Keratinocyte (primary cell): ENCODE data around the gene GRIA3. TPM values are rescaled to one million over a fixed set of nuclear protein-coding genes. Genes with fewer than 3 reads are reported as not detected.

Experiments used
- DNase-seq: peaks from one replicate; pipeline ENCODE4 v3.0.0-alpha.2; 2011; ENCODE audit warnings: low read depth, missing footprints, low spot score
- FAIRE-seq: peaks from 2 replicates; lab custom pipeline; 2011; peaks lifted over from hg19 to GRCh38; lab: Jason Lieb, UNC
- H2AFZ ChIP-seq: 2 replicates; pipeline ENCODE4 v1.6.0; 2012; ENCODE audit warnings: low read length, control low read depth, inconsistent platforms; ENCODE audit not compliant: control insufficient read depth
- H3K27ac ChIP-seq: 2 replicates; pipeline ENCODE4 v1.5.1; 2011; ENCODE audit warnings: low read length; ENCODE audit not compliant: control insufficient read depth, insufficient read depth
- H3K27me3 ChIP-seq: 3 replicates; pipeline ENCODE4 v1.6.0; 2011; ENCODE audit warnings: low read length; ENCODE audit not compliant: control insufficient read depth, insufficient read depth; ENCODE audit errors: extremely low read depth
- H3K36me3 ChIP-seq, 2 experiments: 2 replicates in 1 of 2; 3 replicates in 1 of 2; pipeline ENCODE4 v1.5.1; 2011; ENCODE audit warnings: low read length in 2 of 2, mild to moderate bottlenecking in 1 of 2; ENCODE audit not compliant: control insufficient read depth in 2 of 2, insufficient read depth in 2 of 2; ENCODE audit errors: extremely low read depth in 1 of 2
- H3K4me1 ChIP-seq: 3 replicates; pipeline ENCODE4 v1.5.1; 2011; ENCODE audit warnings: low read length; ENCODE audit not compliant: control insufficient read depth, insufficient read depth; ENCODE audit errors: extremely low read depth
- H3K4me2 ChIP-seq: 3 replicates; pipeline ENCODE4 v1.6.0; 2011; ENCODE audit warnings: low read depth, low read length; ENCODE audit not compliant: control insufficient read depth, insufficient read depth; ENCODE audit errors: extremely low read depth
- H3K4me3 ChIP-seq, 3 experiments: fragments of 200-600 bp in 1 of 3; sonication (generic) in 1 of 3; 2 replicates in 2 of 3; 3 replicates in 1 of 3; pipeline ENCODE4 v1.5.1; 2011 to 2016; ENCODE audit warnings: low read length in 3 of 3, mild to moderate bottlenecking in 3 of 3, control low read depth in 2 of 3, inconsistent platforms in 1 of 3, low read depth in 1 of 3, mixed read lengths in 1 of 3, mixed run types in 1 of 3, moderate library complexity in 1 of 3; ENCODE audit not compliant: control insufficient read depth in 2 of 3, insufficient read depth in 2 of 3; ENCODE audit errors: extremely low read depth in 1 of 3
- H3K79me2 ChIP-seq: 2 replicates; pipeline ENCODE4 v1.6.0; 2012; ENCODE audit warnings: low read length; ENCODE audit not compliant: control insufficient read depth, insufficient read depth
- H3K9ac ChIP-seq: 3 replicates; pipeline ENCODE4 v1.6.0; 2011; ENCODE audit warnings: low read length; ENCODE audit not compliant: control insufficient read depth, insufficient read depth; ENCODE audit errors: extremely low read depth
- H3K9me1 ChIP-seq: 3 replicates; pipeline ENCODE4 v1.6.0; 2011; ENCODE audit warnings: low read length; ENCODE audit not compliant: control insufficient read depth, insufficient read depth; ENCODE audit errors: extremely low read depth
- H3K9me3 ChIP-seq: 2 replicates; pipeline ENCODE4 v1.5.1; 2012; ENCODE audit warnings: low read depth, low read length; ENCODE audit not compliant: control insufficient read depth
- H4K20me1 ChIP-seq: 3 replicates; pipeline ENCODE4 v1.6.0; 2011; ENCODE audit warnings: low read length; ENCODE audit not compliant: control insufficient read depth, insufficient read depth; ENCODE audit errors: extremely low read depth
- EZH2 ChIP-seq: IDR thresholded peaks from one replicate; pipeline ENCODE4 v1.6.1; 2012; ENCODE audit warnings: inconsistent platforms, mild to moderate bottlenecking, low read length, moderate library complexity
- dilution Hi-C: fragments of 300-500 bp; cut with MboI; formaldehyde crosslinking; loops from one replicate; pipeline ENCODE4 v1.7.0; 2020; ENCODE audit warnings: low sequenced_read_pairs; ENCODE audit not compliant: extremely low pct_ligation_motif_present
- polyA plus RNA-seq, 5 experiments: library from polyadenylated mRNA; depleted of rRNA in 3 of 5; stranded (reverse) in 3 of 5; stranded (forward) in 1 of 5; unstranded in 1 of 5; fragments of >200 nt; gene quantifications; 1 replicate in 1 of 5; 2 replicates in 3 of 5; 3 replicates in 1 of 5; pipeline versions ENCODE4 v1.2.1 to v1.2.3, GENCODE V29; 2011 to 2012; ENCODE audit warnings: missing spikeins in 2 of 5, low read depth in 1 of 5, low replicate concordance in 1 of 5
- TF ChIP-seq, protein P1 (sequence below), 3 experiments: IDR thresholded peaks in 1 of 3; conservative IDR thresholded peaks in 1 of 3; optimal IDR thresholded peaks in 1 of 3; 2 replicates in 2 of 3; 3 replicates in 1 of 3; pipeline versions ENCODE3 to v1.5.1; 2011; ENCODE audit warnings: low read length in 3 of 3, mild to moderate bottlenecking in 3 of 3, moderate library complexity in 2 of 3, control low read depth in 1 of 3, inconsistent platforms in 1 of 3; ENCODE audit not compliant: insufficient read depth in 2 of 3; ENCODE audit errors: extremely low read depth in 1 of 3

The GRIA3 gene
- polyA plus RNA-seq, 1 donor (not counting 4 experiments of a cell fraction or from before 2014, with no cell fraction given): not detected

DNA sequence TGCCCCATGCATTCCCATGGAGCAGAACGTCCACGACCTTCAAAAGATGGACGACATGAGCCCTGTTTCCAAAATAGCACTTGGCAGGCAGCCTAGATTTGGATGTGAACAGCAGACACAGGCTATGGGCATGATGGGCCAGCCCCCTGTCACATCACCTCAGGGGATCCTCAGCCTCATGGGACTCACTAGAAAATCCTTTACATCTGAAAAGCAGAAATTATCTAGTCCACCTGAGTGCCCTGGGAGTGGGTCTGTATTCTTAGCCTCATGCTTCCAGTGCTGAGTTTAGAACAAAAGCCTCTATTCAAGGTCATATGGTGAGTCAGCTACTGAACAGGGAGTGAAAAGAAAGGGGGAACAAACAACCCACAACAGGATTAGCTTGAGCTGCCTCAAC is 35.8 kb downstream of the GRIA3 start:
- Histone ChIP-seq H3K79me2 (no peaks in the 10 kb centered on the region), H2AFZ (no peak overlapping the region), H3K27ac (no peak overlapping the region), H3K27me3 (no peaks in the 10 kb centered on the region), H3K4me2 (no peak overlapping the region), H3K9me3 (no peaks in the 10 kb centered on the region), H3K9me1 (no peaks in the 10 kb centered on the region), H3K9ac (no peak overlapping the region), H3K36me3 (no peaks in the 10 kb centered on the region), H3K4me3 (no peak overlapping the region), H3K4me1 (no peaks in the 10 kb centered on the region), H4K20me1 (no peaks in the 10 kb centered on the region)
- FAIRE-seq (no peak), DNase-seq (no peak)
- TF ChIP-seq, protein P1, sequence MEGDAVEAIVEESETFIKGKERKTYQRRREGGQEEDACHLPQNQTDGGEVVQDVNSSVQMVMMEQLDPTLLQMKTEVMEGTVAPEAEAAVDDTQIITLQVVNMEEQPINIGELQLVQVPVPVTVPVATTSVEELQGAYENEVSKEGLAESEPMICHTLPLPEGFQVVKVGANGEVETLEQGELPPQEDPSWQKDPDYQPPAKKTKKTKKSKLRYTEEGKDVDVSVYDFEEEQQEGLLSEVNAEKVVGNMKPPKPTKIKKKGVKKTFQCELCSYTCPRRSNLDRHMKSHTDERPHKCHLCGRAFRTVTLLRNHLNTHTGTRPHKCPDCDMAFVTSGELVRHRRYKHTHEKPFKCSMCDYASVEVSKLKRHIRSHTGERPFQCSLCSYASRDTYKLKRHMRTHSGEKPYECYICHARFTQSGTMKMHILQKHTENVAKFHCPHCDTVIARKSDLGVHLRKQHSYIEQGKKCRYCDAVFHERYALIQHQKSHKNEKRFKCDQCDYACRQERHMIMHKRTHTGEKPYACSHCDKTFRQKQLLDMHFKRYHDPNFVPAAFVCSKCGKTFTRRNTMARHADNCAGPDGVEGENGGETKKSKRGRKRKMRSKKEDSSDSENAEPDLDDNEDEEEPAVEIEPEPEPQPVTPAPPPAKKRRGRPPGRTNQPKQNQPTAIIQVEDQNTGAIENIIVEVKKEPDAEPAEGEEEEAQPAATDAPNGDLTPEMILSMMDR (optimal IDR thresholded peaks at IDR 0.05 in 1 of 3, IDR thresholded peaks at IDR 0.05 in 1 of 3, conservative IDR thresholded peaks at IDR 0.05 in 1 of 3; ENCODE audit: extremely low read depth in 1 of 3, insufficient read depth in 2 of 3, low read length in 3 of 3): no peak
- no peak for TF ChIP-seq EZH2
- dilution Hi-C loops: no loop called here

DNA sequence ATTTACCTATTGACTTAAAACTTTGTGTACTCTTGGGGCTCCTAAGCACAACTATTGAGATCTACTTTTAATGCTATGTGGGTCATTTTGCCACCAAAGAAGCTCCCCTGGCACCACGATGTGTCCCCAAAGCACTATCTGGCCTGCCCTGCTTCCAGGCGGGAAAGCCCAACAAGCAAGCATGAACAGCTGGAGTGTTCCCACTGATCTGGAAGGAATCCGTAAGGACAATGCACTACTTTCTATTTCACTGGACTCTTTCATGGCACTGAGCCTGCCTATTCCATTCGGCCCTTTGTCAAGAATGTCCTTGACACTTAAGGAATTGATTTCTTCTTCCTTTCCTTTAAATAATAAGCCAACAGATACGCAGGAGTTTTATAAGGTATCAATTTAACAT is 38.8 kb downstream of the GRIA3 start:
- Histone ChIP-seq H3K79me2 (no peaks in the 10 kb centered on the region), H3K4me3 (no peak overlapping the region), H3K36me3 (no peaks in the 10 kb centered on the region), H3K4me1 (no peaks in the 10 kb centered on the region), H3K27me3 (no peaks in the 10 kb centered on the region), H3K27ac (no peak overlapping the region), H3K9me1 (no peaks in the 10 kb centered on the region), H3K9me3 (no peaks in the 10 kb centered on the region), H4K20me1 (no peaks in the 10 kb centered on the region), H3K9ac (no peak overlapping the region), H2AFZ (no peak overlapping the region), H3K4me2 (no peak overlapping the region)
- DNase-seq (no peak), FAIRE-seq (no peak)
- dilution Hi-C loops: no loop called here
- TF ChIP-seq, protein P1 (optimal IDR thresholded peaks at IDR 0.05 in 1 of 3, IDR thresholded peaks at IDR 0.05 in 1 of 3, conservative IDR thresholded peaks at IDR 0.05 in 1 of 3; ENCODE audit: extremely low read depth in 1 of 3, insufficient read depth in 2 of 3, low read length in 3 of 3): no peak
- TF ChIP-seq EZH2: no peak
